HG03103 (cell line): ENCODE data around the gene RASSF5.
"Not testable (repeated sequence)": the region's sequence is repeated elsewhere in the genome, so short reads cannot be mapped to it uniquely, and the experiment has no call there.

Source experiments
- ATAC-seq: cut with Tn5 transposase; IDR thresholded peaks from one replicate; pipeline ENCODE4 v1.9.1; 2021; ENCODE audit warnings: low read depth; ENCODE audit not compliant: unreplicated experiment

The RASSF5 gene

GRCh38 chr1:206476058-206476457 is 31.3 kb upstream of the RASSF5 start:
- no peak for ATAC-seq

GRCh38 chr1:206476591-206476990 is 30.7 kb upstream of the RASSF5 start:
- ATAC-seq, result no peak

DNA sequence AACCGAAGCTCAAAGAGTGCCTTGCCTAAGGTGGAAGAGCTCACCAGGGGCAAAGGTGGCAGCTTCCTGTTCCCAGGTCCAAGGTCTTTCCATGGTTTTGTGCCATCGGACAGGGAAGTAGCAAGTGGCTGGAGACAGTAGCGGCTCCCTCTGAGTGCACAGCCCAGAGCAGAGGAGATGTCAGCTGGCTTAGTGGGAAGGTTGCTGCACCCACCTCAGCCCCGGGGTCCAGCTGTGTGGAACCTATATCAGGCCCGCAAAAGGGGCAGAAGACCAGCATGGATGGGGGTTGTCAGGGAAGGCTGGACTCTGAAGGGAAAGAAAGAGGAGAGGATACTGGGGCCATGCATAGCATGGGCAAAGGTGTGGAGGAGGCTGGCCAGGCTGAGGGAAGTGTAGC is 30.2 kb upstream of the RASSF5 start:
- no peak for ATAC-seq

DNA sequence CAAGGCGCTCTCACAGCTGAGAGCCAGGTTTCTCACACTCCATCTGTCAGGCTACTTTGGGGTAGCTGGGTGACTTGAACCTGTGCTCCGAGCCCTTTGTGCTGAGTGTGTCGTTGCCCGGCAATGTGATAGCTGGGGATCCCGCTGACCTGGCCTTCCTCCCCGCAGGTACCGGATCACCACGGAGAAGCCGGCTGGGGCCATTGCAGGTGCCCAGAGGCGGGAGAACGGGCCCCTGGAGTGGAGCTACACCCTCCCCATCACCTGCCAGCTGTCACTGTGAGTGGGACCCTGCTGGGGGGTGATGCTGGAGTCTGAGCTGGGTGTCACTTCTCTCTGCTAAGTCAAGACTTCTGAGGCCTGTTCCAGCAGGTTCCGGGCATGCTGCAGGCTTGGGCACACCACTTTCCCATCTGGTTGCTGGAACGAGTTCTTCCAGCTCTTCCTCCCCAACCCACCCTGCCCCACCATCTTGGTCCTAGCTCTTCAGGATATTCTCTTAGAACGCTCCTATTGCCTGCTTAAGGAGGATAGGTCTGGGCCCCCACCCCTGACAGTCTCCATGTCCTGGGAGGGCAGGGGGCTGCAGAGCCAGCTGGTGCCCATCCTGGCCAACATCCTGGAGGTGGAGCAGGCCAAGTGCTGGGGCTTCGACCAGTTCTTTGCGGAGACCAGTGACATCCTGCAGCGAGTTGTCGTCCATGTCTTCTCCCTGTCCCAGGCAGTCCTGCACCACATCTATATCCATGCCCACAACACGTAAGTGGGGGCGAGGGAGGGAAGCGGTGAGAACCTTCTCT is 29.6 kb upstream of the RASSF5 start:
- no peak for ATAC-seq

- ATAC-seq, result no peak
Measured at GRCh38 chr1:206478746-206479145, 28.6 kb upstream of the RASSF5 start.

GRCh38 chr1:206479183-206480125 is 27.9 kb upstream of the RASSF5 start:
- no peak for ATAC-seq

GRCh38 chr1:206480211-206480610 is 27.1 kb upstream of the RASSF5 start:
- no peak for ATAC-seq

GRCh38 chr1:206482611-206483010 is 24.7 kb upstream of the RASSF5 start:
- ATAC-seq, result no peak

GRCh38 chr1:206483864-206484263 is 23.5 kb upstream of the RASSF5 start:
- not testable (repeated sequence) for ATAC-seq

GRCh38 chr1:206484901-206485300 is 22.4 kb upstream of the RASSF5 start:
- ATAC-seq, result no peak

- ATAC-seq, result no peak
Measured at GRCh38 chr1:206486995-206487788, 20.1 kb upstream of the RASSF5 start.

GRCh38 chr1:206487970-206488369 is 19.4 kb upstream of the RASSF5 start:
- no peak for ATAC-seq

DNA sequence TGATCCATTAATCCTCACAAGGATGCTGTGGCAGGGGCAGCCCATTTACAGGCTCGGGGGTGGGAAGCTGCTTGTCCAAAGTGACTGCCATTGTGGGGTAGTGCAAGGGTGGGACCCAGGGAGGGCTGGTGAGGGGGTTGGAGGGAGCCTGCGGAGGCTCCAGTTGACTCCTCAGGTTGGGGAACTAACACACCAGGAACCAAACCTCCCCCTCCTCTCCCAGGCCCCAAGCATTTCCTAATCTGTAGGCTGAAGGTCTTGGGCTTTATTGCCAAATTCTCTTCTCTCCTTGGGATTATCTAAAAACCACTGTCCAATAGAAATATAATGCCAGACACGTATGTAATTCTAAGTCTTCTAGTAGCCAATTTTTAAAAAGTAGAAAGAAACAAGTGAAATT is 18.9 kb upstream of the RASSF5 start:
- ATAC-seq, result no peak

DNA sequence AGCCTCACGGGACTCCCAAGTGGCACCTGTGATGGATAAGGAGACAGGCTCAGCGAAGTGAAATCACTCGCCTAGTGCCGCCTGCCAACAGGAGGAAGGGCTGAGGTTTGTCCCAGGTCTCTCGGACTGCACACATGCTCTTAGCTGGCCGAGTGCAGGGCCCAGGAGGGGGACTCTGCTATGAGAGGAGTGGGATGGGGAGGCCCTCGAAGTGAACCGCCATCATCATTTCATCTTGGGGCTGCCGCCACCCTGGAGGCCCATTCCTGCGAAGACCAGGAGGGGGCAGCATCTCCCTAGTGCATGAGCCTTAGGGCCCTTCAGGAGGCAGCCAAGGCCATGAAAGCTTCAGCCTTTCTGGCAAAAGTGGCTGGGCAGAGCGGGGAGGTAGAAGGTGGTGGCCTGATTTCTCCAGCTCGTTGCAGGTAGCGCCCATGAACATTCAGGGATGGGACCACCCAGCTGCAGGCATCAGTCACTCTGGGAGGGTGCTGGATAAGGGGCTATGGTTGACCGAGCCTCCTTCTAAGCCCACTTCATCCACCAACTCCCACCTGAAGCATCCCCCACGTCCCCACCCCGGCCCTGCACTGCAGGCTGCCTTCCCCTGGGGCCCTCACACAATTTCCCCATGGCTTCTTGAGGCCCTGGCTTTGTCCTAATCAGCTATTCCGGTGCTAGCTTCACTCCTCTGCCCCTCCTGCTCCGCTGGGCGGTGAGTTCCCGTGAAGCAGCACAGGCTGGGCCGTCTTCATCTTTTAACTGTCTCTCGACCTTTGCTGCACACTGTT is 17.2 kb upstream of the RASSF5 start:
- no peak for ATAC-seq

DNA sequence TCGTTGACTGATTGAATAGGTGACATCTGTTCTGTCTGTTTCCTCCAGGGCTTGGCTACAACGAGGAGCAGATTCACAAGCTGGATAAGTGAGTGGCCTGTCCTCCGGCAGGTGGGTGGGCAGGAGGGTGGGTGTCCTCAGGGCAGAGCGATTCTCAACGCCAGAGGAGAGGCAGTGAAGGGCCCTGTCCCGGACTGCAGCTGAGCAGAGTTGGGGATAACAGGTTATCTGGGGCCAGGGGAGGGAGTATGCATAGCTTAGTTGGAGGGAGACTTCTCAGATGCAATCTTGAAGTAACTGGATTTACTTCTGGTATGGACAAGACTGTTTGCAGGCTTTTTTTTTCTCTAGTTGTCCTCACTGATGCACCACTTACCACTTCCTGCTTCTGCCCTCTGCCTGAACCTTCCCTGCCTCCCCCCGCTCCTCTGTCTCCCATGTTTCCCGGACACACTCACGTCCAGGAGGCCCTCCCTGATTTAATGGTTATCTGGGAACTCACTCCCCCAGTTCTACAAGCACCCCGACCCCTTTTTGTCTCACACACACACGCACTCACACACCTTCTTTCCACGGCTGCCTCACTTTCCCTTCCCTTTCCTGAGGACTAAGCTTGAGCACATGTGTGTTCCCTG is 16.4 kb upstream of the RASSF5 start:
- no peak for ATAC-seq

GRCh38 chr1:206491616-206492015 is 15.7 kb upstream of the RASSF5 start:
- ATAC-seq, result no peak

GRCh38 chr1:206492589-206492988 is 14.7 kb upstream of the RASSF5 start:
- no peak for ATAC-seq

GRCh38 chr1:206493279-206493678 is 14.1 kb upstream of the RASSF5 start:
- ATAC-seq, result no peak

- ATAC-seq, result no peak
Measured at GRCh38 chr1:206495011-206495461, 12.3 kb upstream of the RASSF5 start.
